ENCODE results near the gene TRPM4.

GRCh38 chr19:49241769-49242168 is 84.2 kb downstream of the TRPM4 start:
- TF ChIP-seq CTCF (IDR thresholded peaks at IDR 0.05; ENCODE audit: low read depth, low read length) (no peak), EZH2phosphoT487 (IDR thresholded peaks at IDR 0.05; ENCODE audit: low read depth) (no peak)

Data from OCI-LY3 (cell line).